Natural killer cell (primary cell): ENCODE results near the gene SYNJ2. TPM values are rescaled to one million over a fixed set of nuclear protein-coding genes. Genes with fewer than 3 reads are reported as not detected.
A peak's percentile ranks its signal among the peaks of the same experiment; 100 is the strongest.

Experiments used
- ATAC-seq, 3 donors: fragments of 150-1000 bp in 2 of 3; fragments of 200-7000 bp in 1 of 3; cut with Tn5 transposase; 1 replicate in 1 of 3; 2 replicates in 2 of 3; pipeline ENCODE4 v1.10.0; 2021; ENCODE audit warnings: mild to moderate bottlenecking in 2 of 3, moderate library complexity in 2 of 3
- DNase-seq, 2 donors: peaks; one replicate each; pipeline versions ENCODE4 v3.0.0 to v3.0.0-alpha.2; 2013 to 2021; ENCODE audit warnings: mixed read lengths in 1 of 2
- H3K27ac ChIP-seq: one replicate; pipeline ENCODE4 v1.5.1; 2013; ENCODE audit warnings: mild to moderate bottlenecking, low read length
- H3K27me3 ChIP-seq: one replicate; pipeline ENCODE4 v1.6.1; 2013; ENCODE audit warnings: low read length; ENCODE audit not compliant: control insufficient read depth, insufficient read depth
- H3K36me3 ChIP-seq: one replicate; pipeline ENCODE4 v1.6.1; 2013; ENCODE audit warnings: low read length; ENCODE audit not compliant: control insufficient read depth, insufficient read depth
- H3K4me1 ChIP-seq: one replicate; pipeline ENCODE4 v1.6.1; 2013; ENCODE audit warnings: low read length; ENCODE audit not compliant: control insufficient read depth, insufficient read depth
- H3K4me3 ChIP-seq: one replicate; pipeline ENCODE4 v1.5.1; 2013; ENCODE audit warnings: low read length
- H3K9me3 ChIP-seq: one replicate; pipeline ENCODE4 v1.6.1; 2013; ENCODE audit warnings: low read length; ENCODE audit not compliant: control insufficient read depth, insufficient read depth
- H3K27ac Mint-ChIP-seq, 2 donors: one replicate each; pipeline ENCODE4 v1.8.0; 2022; ENCODE audit warnings: mild to moderate bottlenecking in 2 of 2, mixed read lengths in 2 of 2, moderate library complexity in 1 of 2
- H3K27me3 Mint-ChIP-seq, 2 donors: one replicate each; pipeline ENCODE4 v1.8.0; 2022; ENCODE audit warnings: low read depth in 2 of 2, mixed read lengths in 2 of 2
- H3K36me3 Mint-ChIP-seq: one replicate; pipeline ENCODE4 v1.8.0; 2022; ENCODE audit warnings: mixed read lengths
- H3K4me1 Mint-ChIP-seq, 2 donors: one replicate each; pipeline ENCODE4 v1.8.0; 2022; ENCODE audit warnings: mixed read lengths in 2 of 2
- H3K4me3 Mint-ChIP-seq: one replicate; pipeline ENCODE4 v1.8.0; 2022; ENCODE audit warnings: mild to moderate bottlenecking, moderate library complexity, mixed read lengths
- H3K9me3 Mint-ChIP-seq, 2 donors: one replicate each; pipeline ENCODE4 v1.8.0; 2022; ENCODE audit warnings: mixed read lengths in 2 of 2
- WGBS: methylation state at CpG from one replicate; pipeline ENCODE4 v1.1.7; 2013; ENCODE audit warnings: missing lambda C conversion rate; ENCODE audit not compliant: insufficient coverage; 5-methylcytosine and 5-hydroxymethylcytosine counted together
- intact Hi-C: fragments of 100-400 bp; cut with micrococcal nuclease; formaldehyde crosslinking; loops from one replicate; pipeline ENCODE4 v1.14.2; 2022
- total RNA-seq, 4 donors: library from RNA; stranded (reverse); fragments of 120-200 nt in 1 of 4; gene quantifications; one replicate each; pipeline versions ENCODE4 v1.2.3 to v1.2.4, GENCODE V29; 2013 to 2022
- TF ChIP-seq, protein P1 (sequence below): fragments of 200-600 bp; IDR thresholded peaks from one replicate; pipeline ENCODE4 v1.8.0; 2022; ENCODE audit warnings: antibody characterized with exemption

SYNJ2 gene
- total RNA-seq, 3 donors from 2014 or later (not counting 1 experiment from before 2014, with no cell fraction given), result 24.4 to 47.0 (median 28.0) TPM

DNA sequence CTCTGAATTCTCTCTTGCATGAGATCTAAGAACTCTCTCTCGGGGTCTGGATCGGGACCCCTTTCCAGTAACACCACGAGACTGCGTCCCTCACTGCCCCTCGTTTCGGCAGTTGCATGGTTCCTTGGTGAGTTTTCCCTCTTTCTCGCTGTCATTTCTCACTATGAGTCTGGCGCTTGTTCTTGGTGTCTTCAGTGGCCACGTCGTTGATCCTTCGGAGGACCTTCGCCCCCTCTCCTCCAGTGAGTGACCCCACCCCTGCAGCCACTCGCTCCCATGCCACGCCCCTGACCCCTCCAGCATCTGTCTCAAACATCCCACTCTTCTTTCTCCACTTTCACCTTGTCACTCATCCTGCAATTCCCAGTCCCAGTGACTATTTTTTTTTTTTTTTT is 23.0 kb downstream of the SYNJ2 start:
- H3K36me3 Mint-ChIP-seq, result no peaks in the 10 kb centered on the region
- no peaks in the 10 kb centered on the region for H3K9me3 ChIP-seq
- no peak for ATAC-seq
- WGBS, result 97% methylated on average over 14 of the region's 14 CpGs
- intact Hi-C loops, result loop anchor here (2.0 kb wide), 1 partner anchor 14 kb away; no protein-coding TSS in a partner anchor
- no peak for DNase-seq
- H3K27me3 ChIP-seq, result no peaks in the 10 kb centered on the region
- no peaks in the 10 kb centered on the region for H3K27me3 Mint-ChIP-seq
- peaks cover 34% of the 10 kb centered on the region for H3K4me1 ChIP-seq
- H3K4me3 Mint-ChIP-seq, result peak overlapping the region; percentile 6
- H3K27ac Mint-ChIP-seq, result peak overlapping the region; percentile 23 to 77
- peaks cover 66 to 82% of the 10 kb centered on the region in 2 donors for H3K4me1 Mint-ChIP-seq
- H3K27ac ChIP-seq, result no peak overlapping the region
- no peaks in the 10 kb centered on the region for H3K9me3 Mint-ChIP-seq
- no peak overlapping the region for H3K4me3 ChIP-seq
- TF ChIP-seq, protein P1, sequence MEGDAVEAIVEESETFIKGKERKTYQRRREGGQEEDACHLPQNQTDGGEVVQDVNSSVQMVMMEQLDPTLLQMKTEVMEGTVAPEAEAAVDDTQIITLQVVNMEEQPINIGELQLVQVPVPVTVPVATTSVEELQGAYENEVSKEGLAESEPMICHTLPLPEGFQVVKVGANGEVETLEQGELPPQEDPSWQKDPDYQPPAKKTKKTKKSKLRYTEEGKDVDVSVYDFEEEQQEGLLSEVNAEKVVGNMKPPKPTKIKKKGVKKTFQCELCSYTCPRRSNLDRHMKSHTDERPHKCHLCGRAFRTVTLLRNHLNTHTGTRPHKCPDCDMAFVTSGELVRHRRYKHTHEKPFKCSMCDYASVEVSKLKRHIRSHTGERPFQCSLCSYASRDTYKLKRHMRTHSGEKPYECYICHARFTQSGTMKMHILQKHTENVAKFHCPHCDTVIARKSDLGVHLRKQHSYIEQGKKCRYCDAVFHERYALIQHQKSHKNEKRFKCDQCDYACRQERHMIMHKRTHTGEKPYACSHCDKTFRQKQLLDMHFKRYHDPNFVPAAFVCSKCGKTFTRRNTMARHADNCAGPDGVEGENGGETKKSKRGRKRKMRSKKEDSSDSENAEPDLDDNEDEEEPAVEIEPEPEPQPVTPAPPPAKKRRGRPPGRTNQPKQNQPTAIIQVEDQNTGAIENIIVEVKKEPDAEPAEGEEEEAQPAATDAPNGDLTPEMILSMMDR, result no peak
- H3K36me3 ChIP-seq, result no peaks in the 10 kb centered on the region

DNA sequence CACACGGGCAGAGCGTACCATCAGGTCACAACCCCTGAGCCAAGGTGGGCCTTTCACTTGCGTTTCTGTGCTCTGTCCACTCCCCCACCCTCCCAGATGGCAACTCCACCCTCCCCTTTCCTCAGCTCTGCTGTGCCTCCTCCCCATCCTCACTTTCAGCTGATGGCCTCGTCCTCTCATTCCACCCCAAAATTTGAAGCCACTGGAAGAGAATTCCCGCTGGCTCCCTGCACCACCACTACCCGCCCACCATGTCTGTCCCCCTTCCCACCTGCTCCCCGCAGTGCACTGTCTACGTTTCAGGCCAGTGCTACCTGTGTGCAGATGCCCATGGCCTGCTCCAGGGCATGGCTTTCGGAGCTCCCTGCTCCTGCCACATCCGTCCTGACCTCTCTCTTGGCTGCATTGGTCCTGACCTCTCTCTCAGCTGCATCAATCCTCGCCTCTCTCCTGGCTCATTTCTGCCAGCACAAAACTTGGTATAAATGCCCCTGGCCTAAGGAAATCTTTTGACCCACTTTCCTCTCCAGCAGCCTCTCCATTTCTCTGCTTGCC is 24.0 kb downstream of the SYNJ2 start:
- H3K4me1 ChIP-seq, result peaks cover 41% of the 10 kb centered on the region
- no peaks in the 10 kb centered on the region for H3K9me3 Mint-ChIP-seq
- ATAC-seq, result no peak
- peak overlapping the region in 1 of 2 donors; percentile 49 for H3K27ac Mint-ChIP-seq
- 88% methylated on average over 11 of the region's 11 CpGs for WGBS
- H3K27me3 ChIP-seq, result no peaks in the 10 kb centered on the region
- intact Hi-C loops, result loop anchor here (2.0 kb wide), 1 partner anchor 15 kb away; no protein-coding TSS in a partner anchor
- no peak overlapping the region for H3K4me3 ChIP-seq
- H3K27ac ChIP-seq, result no peak overlapping the region
- H3K9me3 ChIP-seq, result no peaks in the 10 kb centered on the region
- H3K36me3 Mint-ChIP-seq, result no peaks in the 10 kb centered on the region
- TF ChIP-seq, protein P1, result no peak
- DNase-seq, result no peak
- no peaks in the 10 kb centered on the region for H3K27me3 Mint-ChIP-seq
- no peak overlapping the region for H3K4me3 Mint-ChIP-seq
- peaks cover 76 to 87% of the 10 kb centered on the region in 2 donors for H3K4me1 Mint-ChIP-seq
- H3K36me3 ChIP-seq, result no peaks in the 10 kb centered on the region

DNA sequence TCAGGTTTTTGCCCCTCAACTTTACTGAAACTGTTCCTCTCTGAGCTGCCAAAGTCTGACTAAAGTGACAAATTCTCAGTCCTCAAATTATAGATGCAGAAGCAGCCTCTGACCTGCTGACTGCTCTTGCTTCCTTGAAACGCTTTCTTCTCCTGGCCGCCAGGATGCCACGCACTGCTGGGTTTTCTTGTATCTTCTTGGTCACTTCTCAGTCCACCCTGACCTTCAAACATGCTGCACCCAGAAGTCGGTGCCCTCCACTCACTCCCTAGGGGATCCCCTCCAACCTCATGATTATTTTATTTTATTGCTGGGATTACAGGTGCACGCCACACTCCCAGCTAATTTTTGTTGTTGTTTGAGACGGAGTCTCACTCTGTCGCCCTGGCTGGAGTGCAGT is 24.7 kb downstream of the SYNJ2 start:
- intact Hi-C loops, result no loop called here
- Histone ChIP-seq H3K4me3 (no peak overlapping the region), H3K4me1 (peaks cover 41% of the 10 kb centered on the region), H3K27ac (no peak overlapping the region), H3K36me3 (no peaks in the 10 kb centered on the region), H3K9me3 (no peaks in the 10 kb centered on the region), H3K27me3 (no peaks in the 10 kb centered on the region)
- 95% methylated on average over 7 of the region's 7 CpGs for WGBS
- Mint-ChIP-seq H3K4me1 (peaks cover 82 to 90% of the 10 kb centered on the region in 2 donors), H3K27me3 (no peaks in the 10 kb centered on the region), H3K27ac (peak overlapping the region in 1 of 2 donors; percentile 49), H3K9me3 (no peaks in the 10 kb centered on the region), H3K36me3 (no peaks in the 10 kb centered on the region), H3K4me3 (no peak overlapping the region)
- TF ChIP-seq, protein P1, result no peak
- no peak for ATAC-seq
- DNase-seq, result no peak
